HG02943 (cell line): Measurements from ENCODE around the gene ABTB1.
"Not testable (repeated sequence)": the region's sequence is repeated elsewhere in the genome, so short reads cannot be mapped to it uniquely, and the experiment has no call there.

Experiments
- ATAC-seq: cut with Tn5 transposase; IDR thresholded peaks from one replicate; pipeline ENCODE4 v1.9.1; 2021; ENCODE audit warnings: mild to moderate bottlenecking, low read depth, moderate library complexity; ENCODE audit not compliant: unreplicated experiment

The ABTB1 gene

DNA sequence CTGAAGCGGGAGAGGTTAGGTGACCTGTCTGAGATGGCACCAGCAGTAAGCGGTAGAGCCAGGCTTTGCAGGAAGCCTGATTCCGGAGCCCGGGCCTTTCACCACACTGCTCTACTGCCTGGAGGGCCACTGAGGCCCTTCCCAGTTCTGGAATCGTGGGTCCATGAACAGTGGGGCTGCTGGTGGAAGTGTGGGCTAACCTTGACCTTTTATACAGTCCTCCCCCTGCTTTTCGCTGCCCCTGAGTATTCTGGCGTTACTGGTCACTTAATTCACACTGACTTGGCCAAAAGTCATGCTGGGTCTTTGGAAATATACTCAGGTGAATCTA is 2.6 kb upstream of the ABTB1 start:
- no peak for ATAC-seq

DNA sequence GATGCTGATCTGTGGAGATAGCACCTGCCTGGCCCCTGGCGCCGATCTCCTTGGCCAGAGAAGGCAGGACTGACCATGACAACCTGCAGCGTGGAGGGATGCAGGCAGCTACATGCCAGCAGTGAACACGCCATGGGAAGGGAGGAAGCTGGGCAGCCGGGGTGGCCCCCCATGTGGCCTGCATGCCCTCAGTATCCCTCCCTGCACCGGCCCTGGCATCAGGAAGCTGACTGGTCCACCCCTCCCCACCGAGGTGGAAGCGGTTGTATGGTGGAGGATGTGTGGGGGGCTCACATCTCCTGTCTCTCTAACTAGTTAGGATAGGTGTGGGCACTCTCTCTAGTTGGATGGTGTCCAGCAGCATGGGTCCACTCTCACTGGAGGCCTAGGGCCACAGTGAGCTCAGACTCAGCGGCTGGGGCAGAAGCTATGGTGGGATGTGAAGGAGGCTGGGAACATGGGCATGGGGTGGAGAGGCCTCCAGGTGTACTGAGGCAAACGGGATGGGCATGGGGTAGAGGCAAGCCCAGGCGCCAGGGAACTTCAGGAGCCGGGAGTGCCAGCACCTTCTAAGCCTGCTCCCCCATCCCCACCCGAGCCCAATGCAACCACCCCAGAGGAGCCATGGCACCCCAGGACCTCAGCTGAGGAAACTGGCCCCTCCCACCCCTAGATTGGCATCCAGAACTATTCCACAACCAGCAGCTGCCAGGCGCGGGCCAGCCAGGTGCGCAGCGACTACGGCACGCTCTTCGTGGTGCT is 1.8 kb upstream of the ABTB1 start:
- ATAC-seq, result no peak

DNA sequence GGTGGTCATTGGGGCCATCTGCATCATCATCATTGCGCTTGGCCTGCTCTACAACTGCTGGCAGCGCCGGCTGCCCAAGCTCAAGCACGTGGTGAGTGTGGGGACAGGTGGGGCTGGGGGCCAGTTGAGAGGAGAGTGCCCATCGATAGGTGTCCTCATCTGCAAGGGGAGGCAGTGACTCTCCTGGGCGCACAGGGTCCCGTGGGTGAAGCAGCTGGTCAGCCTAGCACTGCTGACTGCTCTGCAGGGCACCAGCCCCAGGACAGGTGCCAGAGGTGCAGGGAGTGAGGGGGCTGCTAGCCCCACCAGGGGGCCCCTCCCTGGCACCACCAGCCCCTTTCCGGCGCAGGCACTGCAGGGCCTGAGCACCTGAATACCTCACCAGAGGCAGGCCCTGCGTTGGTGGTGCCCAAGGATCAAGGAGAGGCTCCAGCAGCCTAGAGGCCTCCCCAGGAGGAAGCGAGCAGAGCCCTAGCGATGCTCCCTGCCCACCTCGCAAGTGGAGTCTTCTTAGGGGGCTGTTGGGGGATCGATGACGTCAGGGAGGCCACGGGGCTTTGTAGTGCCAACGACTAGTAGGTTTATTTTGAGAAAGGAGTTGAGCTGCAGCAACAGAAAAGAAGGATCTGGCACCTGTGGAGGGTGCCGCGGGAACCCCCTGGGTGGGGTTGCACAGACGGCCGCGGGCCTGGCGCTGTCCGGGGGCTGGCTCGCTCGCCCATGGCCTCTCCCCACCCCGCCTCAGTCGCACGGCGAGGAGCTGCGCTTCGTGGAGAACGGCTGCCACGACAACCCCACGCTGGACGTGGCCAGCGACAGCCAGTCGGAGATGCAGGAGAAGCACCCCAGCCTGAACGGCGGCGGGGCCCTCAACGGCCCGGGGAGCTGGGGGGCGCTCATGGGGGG is 976 bp upstream of the ABTB1 start:
- ATAC-seq, result no peak

DNA sequence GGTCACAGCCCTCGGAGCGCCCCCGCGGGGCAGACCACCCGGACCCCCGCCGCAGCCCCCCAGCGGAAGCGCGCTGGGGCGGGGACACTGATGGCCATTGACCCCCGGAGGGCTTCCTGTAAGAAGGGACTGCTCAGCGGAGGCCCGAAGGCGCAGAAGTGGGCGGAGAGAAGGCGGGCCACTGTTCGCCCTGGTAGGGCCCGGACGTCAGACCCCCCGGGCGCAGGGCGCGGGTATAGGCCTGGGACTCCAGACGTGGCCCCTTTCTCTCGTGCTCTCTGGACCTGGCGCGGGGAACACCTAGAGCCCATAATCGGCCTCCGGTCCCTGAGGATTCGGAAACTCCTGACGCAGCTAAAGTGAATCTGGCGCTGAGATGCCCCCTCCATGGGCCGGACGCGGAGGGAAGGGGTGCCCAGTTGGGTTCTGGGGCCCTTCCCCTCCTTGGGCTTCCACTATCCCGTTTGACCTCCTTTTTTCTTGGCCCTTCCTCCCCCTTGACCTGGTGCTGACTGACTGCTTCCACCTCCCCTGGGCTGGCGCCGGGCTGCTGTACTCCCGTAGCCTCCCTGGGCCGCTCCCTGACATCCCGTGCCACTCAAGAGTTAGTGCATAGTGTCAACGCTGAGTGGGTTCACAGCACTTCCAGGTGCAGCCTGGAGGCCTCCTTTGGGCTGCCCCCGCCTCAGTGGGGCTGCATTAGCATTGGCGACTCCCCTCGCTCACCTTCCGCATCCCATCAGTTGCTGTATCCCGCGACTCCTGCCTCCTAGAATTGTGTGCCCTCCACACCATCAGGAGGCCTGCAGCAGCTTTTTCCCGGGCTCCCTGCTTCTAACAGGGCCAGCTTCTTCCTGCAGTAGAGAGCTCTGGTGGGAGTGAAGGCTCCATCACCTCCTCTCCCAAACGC is 694 bp downstream of the ABTB1 start:
- ATAC-seq, result peak; percentile 40

DNA sequence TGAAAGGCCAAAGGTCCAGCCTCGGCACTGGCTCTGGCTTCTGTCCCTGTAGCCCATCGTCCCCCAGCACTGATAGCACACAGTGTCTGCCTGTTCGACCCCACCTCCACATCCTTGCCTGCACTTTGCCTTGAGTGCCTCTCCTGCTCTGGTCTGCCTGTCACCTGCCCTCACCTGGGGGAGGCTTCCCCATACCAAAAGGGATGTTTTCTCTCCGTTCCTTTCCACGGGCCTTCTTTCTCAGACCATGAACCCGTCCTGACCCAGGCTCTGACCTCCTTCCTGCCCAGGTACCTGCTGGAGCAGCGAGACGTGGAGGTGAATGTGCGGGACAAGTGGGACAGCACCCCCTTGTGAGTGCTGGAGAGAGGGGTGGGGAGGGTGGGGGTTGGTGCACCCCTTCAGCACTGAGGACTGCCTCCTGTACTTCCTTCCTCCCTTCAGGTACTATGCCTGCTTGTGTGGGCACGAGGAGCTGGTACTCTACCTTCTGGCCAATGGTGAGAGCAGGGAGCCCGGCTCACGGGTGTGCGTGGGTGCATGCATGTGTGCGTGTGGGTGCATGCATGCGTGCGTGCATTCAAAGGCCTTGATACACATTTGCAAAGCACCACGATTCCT is 1.5 kb downstream of the ABTB1 start:
- no peak for ATAC-seq

DNA sequence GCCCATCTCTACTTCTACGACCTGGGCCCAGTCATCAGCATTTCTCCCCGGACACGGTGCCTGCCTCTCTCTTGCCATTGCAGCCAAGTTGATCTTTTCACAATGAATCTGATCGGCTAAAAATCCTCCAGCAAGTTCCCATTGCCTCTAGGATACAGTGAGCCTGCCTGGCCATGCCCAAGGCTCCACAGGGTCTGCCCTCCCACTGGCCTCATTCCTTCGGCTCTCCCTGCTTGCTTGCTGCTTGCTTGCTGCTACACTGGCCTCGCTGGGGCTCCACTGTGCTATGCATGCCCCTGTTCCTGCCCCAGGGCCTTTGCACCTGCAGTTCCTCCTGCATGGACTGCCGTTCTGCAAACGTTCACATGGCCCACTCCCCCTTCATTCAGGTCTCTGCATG is 2.0 kb downstream of the ABTB1 start:
- no peak for ATAC-seq

DNA sequence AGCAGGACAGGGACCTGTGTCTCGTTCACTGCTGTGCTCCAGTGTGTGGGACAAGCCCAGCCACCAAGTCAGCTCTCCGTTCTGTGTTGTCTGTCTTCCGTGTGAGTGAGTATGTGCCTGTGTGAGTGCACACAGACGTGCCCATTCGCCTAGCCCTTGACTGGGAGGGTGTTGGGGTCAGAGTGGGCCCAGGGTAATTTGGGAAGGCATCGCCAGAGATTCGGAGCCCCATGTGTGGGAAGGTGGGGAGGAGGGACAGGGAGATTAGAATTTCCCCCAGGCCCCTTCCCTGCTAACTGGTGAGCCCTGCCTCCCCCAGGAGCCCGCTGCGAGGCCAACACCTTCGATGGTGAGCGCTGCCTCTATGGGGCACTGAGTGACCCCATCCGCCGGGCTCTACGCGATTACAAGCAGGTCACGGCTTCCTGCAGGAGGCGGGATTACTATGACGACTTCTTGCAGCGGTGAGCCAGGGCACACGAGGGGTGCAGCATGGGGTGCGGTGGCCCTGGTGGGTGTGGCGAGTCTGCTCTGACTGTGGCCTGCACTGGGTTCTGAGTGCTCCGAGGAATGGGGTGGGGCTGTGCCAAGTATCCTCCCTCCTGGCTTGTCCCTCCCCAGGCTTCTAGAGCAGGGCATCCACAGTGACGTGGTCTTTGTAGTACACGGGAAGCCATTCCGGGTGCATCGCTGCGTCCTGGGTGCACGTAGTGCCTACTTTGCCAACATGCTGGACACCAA is 3.1 kb downstream of the ABTB1 start:
- no peak for ATAC-seq

DNA sequence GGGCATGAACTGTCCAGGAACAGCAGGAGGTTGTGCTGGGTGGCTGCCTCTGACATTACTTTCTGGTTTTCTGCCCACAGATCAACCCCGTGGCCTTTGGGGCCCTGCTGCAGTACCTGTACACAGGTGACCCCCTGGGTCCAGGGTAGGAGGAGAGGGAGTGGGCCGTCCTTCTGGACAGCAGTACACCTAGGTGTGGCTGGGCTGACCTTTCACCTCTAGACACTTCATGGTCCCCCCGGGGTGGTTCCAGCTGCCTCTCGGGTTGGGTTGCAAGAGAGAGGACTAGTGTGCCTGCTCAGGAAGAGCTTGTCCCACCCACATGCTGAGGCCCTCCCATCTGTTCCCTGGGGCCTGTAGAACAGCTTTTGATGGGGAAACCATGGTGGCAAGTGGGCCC is 3.7 kb downstream of the ABTB1 start:
- ATAC-seq, result no peak

DNA sequence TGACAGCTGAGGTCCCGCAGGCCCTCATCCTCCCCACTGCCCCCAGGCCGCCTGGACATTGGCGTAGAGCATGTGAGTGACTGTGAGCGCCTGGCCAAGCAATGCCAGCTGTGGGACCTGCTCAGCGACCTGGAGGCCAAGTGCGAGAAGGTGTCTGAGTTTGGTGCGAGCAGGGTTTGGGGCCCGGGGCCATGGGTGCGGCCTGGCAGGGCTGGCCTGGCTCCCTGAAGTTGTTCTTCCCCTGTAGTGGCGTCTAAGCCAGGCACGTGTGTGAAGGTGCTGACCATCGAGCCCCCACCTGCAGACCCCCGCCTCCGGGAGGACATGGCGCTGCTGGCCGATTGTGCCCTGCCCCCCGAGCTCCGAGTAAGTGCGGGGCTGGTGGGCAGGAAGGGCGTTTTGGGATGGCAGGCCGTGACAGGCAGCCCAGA is 4.2 kb downstream of the ABTB1 start:
- ATAC-seq, result no peak

DNA sequence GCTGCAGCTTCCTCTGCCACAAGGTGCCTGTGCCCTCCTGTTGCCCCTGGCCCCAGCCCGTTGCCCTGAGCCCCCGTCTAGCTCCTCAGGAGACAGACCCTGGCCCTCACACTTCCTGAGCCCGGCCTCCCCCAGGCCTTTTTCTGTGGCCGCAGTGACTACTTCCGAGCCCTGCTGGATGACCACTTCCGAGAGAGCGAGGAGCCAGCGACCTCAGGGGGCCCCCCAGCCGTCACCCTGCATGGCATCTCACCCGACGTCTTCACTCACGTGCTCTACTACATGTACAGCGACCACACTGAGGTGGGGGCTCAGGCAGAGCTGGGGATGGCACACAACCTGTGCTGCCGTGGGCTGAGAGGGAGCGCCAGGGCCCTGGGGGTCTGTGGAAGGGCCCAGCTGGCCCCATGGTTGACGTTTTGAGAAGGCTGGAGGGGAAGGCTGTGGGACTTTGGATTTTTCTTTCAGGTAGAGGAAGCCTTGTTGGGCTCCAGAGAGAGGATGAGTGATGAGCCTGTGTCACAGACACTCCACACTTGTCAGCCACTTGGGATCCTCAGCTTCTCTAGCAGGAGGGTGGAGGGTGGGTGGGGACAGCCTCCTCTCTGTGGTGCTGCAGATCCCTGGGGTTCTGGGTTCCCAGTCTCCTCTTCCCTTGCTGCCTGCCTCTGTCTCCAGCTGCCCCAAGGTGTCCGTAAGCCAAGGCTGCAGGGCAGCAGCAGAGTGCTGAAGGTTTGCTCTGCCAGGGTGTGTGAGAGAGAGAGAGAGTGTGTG is 5.0 kb downstream of the ABTB1 start:
- ATAC-seq, result no peak

DNA sequence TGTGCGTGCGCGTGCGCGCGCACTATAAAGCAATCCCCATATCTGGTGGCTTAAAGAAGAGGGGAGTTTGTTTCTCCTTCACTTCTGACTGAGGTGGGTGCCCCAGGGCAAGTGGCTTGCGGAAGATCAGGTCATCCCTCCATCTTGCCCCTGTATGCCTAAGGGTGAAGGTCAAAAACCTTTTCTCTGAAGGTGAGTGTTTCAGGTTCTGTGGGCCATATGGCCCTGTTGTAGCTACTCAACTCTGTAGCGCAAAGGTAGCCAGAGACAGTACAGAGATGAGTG is 5.5 kb downstream of the ABTB1 start:
- ATAC-seq, result no peak

DNA sequence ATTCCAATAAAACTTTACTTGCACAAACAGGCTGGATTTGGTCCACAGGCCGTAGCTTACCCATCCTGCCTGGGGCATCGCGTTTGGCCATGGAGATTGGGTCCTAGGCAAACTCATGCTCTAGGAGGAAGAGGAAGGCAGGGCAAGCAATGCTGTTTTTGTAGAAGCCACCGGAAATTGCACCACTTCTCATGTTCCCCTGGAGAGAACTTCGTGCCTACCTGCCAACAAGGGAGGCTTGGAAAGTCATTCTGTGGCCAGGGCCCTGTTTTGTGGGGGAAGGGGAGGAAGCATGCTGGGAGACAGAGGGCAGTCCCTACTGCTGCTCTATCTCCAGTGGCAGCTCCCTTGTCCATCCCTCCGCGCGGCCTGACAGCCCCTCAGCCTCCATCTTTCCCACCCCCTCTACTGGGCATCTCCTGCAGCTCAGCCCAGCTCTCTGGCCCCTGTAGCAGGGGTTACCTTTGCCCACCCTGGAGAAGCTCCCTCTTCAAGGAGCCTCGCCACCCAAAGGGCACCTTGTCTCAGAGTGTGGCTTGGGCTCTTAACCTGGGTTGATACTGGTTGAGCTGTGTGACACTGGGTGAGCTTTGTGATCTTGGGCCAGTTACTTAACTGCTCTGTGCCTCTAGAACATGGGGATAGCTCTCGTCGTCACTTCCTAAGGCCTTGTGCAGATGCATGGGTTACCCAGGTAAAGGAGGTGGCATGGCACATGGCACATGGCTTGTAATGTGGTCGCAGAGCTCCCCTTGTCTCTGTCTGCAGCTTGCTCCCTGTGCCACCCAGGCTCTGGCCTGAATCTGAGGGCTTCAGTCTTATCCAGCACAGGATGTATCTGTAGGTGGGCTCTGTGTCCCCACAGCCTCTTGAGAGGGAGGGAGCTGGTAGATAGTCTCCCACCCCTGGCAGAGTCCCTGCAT is 6.1 kb downstream of the ABTB1 start:
- ATAC-seq, result no peak

DNA sequence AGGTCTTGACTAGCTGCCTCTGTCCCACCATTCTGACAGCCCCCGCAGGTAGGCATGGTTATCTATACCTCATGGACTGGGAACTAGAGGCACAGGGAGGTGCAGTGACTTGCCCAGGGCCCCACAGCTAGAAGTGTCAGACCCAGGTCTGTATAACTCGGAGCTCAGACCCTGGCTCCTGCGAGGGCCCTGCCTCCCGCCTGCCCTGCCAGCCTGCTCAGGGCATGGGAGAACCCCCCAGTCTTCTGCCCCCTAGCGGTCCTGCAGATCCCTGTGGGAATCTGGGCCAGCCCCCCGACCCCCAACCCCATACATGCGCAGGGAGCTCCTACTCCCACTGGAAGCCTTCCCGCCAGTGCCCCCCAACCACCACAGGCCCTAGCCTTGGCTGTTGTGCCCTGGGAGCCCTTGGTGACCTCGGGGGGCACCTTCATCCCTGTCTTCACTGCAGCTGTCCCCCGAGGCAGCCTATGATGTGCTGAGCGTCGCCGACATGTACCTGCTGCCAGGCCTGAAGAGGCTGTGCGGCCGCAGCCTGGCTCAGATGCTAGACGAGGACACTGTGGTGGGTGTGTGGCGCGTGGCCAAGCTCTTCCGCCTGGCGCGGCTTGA is 6.9 kb downstream of the ABTB1 start:
- no peak for ATAC-seq

DNA sequence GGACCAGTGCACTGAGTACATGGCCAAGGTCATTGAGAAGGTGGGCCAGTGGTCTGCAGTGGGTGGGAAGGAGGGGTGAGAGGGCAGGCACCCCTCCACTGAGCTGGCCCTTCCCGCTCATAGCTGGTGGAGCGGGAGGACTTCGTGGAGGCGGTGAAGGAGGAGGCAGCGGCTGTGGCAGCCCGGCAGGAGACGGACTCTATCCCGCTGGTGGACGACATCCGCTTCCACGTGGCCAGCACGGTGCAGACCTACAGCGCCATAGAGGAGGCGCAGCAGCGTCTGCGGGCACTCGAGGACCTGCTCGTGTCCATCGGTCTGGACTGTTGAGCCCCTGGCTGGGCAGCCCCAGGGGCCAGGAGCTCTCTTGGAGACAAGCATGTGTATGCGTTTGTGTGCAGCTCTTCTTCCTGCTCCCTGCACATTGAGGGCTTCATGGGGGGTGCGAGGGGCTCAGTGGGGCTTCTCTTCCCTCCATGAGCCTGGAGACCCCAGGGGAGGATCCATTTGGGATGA is 7.5 kb downstream of the ABTB1 start:
- ATAC-seq, result no peak

DNA sequence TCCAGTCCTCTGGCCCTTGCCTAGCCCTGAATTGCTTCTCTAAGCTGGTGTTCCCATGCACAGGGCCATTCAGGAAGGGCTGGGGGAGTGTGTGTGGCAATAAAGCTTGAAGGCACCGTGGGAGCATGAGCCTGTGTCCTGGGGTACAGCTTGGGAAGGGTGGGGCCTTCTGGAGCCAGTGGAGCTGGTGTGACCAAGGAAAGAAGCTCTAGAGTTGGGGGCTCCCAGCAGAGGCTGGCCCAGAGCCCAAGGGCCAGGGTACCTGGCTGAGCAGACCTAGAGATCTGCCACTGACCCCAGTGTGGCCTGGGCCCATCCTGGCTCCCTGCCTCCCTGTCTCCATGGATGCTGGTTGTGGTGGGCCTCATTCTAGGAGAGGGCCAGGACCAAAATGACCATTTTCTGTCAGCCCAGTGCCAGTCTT is 8.1 kb downstream of the ABTB1 start:
- ATAC-seq, result no peak

DNA sequence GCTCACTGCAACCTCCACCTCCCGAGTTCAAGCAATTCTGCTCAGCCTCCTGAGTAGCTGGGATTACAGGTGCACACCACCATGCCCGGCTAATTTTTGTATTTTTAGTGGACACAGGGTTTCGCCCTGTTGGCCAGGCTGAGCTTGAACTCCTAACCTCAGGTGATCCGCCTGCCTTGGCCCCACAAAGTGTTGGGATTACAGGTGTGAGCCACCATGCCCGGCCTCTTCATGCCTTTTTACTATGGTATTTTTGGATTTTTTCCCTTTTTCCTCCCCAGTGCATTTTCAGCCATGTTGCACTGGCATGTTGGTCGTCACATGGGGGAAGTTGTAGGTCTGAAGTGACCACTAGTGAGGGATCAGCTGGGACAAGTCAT is 9.4 kb downstream of the ABTB1 start:
- ATAC-seq, result not testable (repeated sequence)

DNA sequence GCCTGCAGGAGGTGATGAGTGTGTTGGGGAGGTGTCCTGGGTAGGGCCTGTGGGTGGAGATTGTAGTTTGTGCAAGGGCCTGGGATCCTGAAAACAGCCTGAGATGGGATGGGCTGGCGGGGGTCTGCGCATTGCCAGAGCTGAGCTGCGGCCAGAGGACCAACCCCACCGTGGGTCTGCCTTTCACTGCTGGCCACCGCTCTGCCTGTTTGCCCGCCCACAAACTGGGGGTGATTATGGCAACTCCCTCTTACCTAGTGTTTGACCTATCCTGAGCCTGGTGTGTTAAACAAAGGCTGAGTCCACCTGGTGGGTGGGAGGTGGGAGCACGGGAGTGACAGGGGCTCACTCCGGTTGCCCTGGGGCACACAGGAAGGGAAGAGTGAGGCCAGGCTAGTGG is 9.8 kb downstream of the ABTB1 start:
- ATAC-seq, result no peak
